Measurements from ENCODE around the gene MBLAC2. TPM values are rescaled to one million over a fixed set of nuclear protein-coding genes. Genes with fewer than 3 reads are reported as not detected.

The MBLAC2 gene
- polyA plus RNA-seq, 3 donors = 0.96 to 1.5 (median 1.2) TPM

DNA sequence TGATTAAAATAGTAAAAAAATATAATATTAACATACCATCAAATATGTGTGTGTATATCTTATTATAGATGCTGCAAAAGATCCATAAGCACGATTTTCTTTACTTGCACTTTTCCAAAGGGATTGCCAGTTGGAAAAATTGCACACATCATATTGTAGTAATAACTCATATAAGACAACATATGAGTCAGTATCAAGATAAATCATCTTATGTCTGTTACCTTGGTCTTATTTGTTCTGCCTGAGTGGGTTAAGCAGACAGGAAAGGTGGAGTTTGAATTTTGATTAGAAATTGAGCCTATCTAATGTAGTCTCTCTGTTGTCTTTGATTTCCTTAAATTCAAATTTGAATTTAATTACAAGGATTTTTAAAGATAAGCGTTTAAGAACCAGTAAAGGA is 30.2 kb upstream of the MBLAC2 start:
- no peaks in the 10 kb centered on the region for H3K27me3 ChIP-seq (ENCODE audit: control insufficient read depth in 2 of 2, insufficient read depth in 2 of 2, low read length in 2 of 2)
- no CpG with 5 or more reads among the region's 2 CpGs for WGBS (ENCODE audit: insufficient coverage)
- H3K9me3 Mint-ChIP-seq = no peaks in the 10 kb centered on the region
- H3K27ac Mint-ChIP-seq = no peak overlapping the region
- no peaks in the 10 kb centered on the region for H3K36me3 ChIP-seq (replicated peaks in 1 of 2; ENCODE audit: control insufficient read depth in 1 of 2, insufficient read depth in 2 of 2, low read length in 2 of 2)
- no peak overlapping the region for H3K4me3 Mint-ChIP-seq
- H3K36me3 Mint-ChIP-seq = peaks cover 0 to 3% of the 10 kb centered on the region in 2 donors
- TF ChIP-seq CTCF (IDR thresholded peaks at IDR 0.05) = no peak
- H3K79me2 ChIP-seq (ENCODE audit: insufficient read depth, low read length) = no peaks in the 10 kb centered on the region
- H3K9me3 ChIP-seq (replicated peaks in 1 of 2; ENCODE audit: control insufficient read depth in 1 of 2, insufficient read depth in 1 of 2, low read length in 2 of 2) = no peaks in the 10 kb centered on the region
- no peaks in the 10 kb centered on the region for H4K20me1 ChIP-seq (ENCODE audit: insufficient read depth, low read length)
- no peak for DNase-seq
- H3K4me3 ChIP-seq (replicated peaks in 1 of 3; ENCODE audit: low read depth in 2 of 3, low read length in 3 of 3) = no peak overlapping the region
- no peak overlapping the region for H3K9ac ChIP-seq (ENCODE audit: insufficient read depth, low read length, poor library complexity, severe bottlenecking)
- H3K4me2 ChIP-seq (replicated peaks; ENCODE audit: extremely low read depth, low read length, poor library complexity, severe bottlenecking) = no peak overlapping the region
- H2AFZ ChIP-seq (ENCODE audit: insufficient read depth, low read depth, low read length, poor library complexity, severe bottlenecking) = no peak overlapping the region
- no peaks in the 10 kb centered on the region for H3K27me3 Mint-ChIP-seq (ENCODE audit: low read depth in 3 of 3)
- no peaks in the 10 kb centered on the region for H3K4me1 ChIP-seq (ENCODE audit: control insufficient read depth in 1 of 2, insufficient read depth in 2 of 2, low read length in 2 of 2)
- no peaks in the 10 kb centered on the region for H3K4me1 Mint-ChIP-seq
- intact Hi-C loops (cut with micrococcal nuclease) = no loop called here
- H3K27ac ChIP-seq (ENCODE audit: low read depth in 1 of 2, low read length in 2 of 2) = no peak overlapping the region

DNA sequence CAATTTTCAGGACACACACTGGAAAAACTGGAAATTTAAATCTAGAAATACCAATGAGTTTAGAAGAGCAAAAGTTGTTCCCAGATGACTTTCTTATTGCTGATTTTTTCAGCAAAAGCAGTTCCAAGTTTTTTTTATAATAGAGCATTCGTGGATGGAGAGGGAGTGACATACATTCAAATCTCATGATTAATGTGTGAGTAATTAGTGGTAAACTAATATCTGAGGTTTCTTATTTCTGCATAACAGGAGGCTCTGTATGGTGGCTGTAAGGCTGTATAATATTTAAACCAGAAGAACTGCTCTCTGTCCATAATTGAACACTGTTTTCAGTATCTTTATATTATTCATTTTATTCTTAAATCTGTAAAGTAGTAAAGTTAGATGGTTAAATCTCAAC is 29.0 kb upstream of the MBLAC2 start:
- Mint-ChIP-seq H3K4me3 (no peak overlapping the region), H3K9me3 (no peaks in the 10 kb centered on the region), H3K27me3 (ENCODE audit: low read depth in 3 of 3) (no peaks in the 10 kb centered on the region), H3K4me1 (no peaks in the 10 kb centered on the region), H3K36me3 (no peaks in the 10 kb centered on the region), H3K27ac (no peak overlapping the region)
- Histone ChIP-seq H3K9me3 (replicated peaks in 1 of 2; ENCODE audit: control insufficient read depth in 1 of 2, insufficient read depth in 1 of 2, low read length in 2 of 2) (no peaks in the 10 kb centered on the region), H3K4me1 (ENCODE audit: control insufficient read depth in 1 of 2, insufficient read depth in 2 of 2, low read length in 2 of 2) (no peaks in the 10 kb centered on the region), H3K4me2 (replicated peaks; ENCODE audit: extremely low read depth, low read length, poor library complexity, severe bottlenecking) (no peak overlapping the region), H3K79me2 (ENCODE audit: insufficient read depth, low read length) (no peaks in the 10 kb centered on the region), H2AFZ (ENCODE audit: insufficient read depth, low read depth, low read length, poor library complexity, severe bottlenecking) (no peak overlapping the region), H3K27me3 (ENCODE audit: control insufficient read depth in 2 of 2, insufficient read depth in 2 of 2, low read length in 2 of 2) (no peaks in the 10 kb centered on the region), H3K9ac (ENCODE audit: insufficient read depth, low read length, poor library complexity, severe bottlenecking) (no peak overlapping the region), H3K36me3 (replicated peaks in 1 of 2; ENCODE audit: control insufficient read depth in 1 of 2, insufficient read depth in 2 of 2, low read length in 2 of 2) (no peaks in the 10 kb centered on the region), H4K20me1 (ENCODE audit: insufficient read depth, low read length) (no peaks in the 10 kb centered on the region), H3K27ac (ENCODE audit: low read depth in 1 of 2, low read length in 2 of 2) (no peak overlapping the region), H3K4me3 (replicated peaks in 1 of 3; ENCODE audit: low read depth in 2 of 3, low read length in 3 of 3) (no peak overlapping the region)
- no peak for TF ChIP-seq CTCF (IDR thresholded peaks at IDR 0.05)
- no CpG with 5 or more reads among the region's 1 CpG for WGBS (ENCODE audit: insufficient coverage)
- DNase-seq = no peak
- intact Hi-C loops (cut with micrococcal nuclease) = no loop called here

All from CD14-positive monocyte (primary cell).